SIG-M5 treated with dmso at 0.1 percent for 504 hours (cell line): ENCODE data around the gene SMIM22.

Experiments used
- DNase-seq: peaks from one replicate; lab custom pipeline; 2025; ENCODE audit not compliant: unreplicated experiment; lab: John Stamatoyannopoulos, UW

Gene SMIM22, protein sequence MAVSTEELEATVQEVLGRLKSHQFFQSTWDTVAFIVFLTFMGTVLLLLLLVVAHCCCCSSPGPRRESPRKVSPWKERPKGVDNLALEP

DNA sequence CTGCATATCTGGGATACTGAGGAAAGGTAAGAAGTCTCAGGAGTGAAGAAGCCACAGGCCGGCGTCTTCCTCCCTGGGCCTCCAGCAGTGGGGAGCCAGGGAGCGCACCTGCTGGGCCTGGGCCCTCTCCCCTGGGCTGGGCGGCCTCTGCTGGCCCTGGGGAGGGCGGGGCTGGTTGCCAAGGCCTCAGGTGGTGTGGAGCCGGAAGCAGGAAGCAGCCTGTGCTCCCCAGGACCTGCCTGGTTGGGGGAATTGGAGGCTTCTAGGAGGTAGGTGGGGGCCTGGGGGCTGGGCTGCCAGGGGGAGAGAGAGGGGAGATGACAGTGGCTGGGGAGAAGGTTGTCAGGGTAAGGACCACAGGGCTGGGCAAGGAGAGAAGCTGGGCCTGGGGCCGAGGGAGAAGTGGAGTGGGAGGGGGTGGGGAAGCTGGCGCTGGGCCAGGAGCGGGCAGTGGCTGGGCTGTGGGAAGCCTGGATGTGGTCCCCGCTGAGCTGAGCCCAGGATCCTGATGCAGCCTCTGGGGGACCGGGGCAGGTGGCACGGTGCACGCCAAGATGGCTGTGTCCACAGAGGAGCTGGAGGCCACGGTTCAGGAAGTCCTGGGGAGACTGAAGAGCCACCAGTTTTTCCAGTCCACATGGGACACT is at the start of gene SMIM22:
TSS of gene SMIM22 (plus strand) at position 189 of the 647 bp plus-strand sequence. CDS start at position 555, 366 bp downstream.
- DNase-seq, result no peak

DNA sequence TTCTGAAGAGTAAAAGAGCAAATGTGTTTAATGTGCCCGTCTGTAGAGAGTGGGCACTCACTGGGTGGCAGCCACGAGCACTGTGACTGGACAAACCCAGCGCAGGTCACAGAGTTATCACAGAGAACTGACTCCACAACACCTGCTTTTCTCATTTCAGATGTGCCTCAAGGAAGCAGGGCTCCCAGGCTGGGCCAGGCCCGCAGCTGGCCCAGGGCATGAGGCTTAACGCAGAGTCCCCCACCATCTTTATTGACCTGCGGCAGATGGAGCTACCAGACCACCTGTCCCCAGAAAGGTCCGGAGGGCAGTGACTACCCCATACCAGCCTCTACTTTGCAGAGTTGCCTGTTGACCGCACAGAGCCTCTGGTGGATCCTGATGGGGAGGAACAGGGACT is 49.0 kb upstream of the SMIM22 start:
- DNase-seq, result no peak

DNA sequence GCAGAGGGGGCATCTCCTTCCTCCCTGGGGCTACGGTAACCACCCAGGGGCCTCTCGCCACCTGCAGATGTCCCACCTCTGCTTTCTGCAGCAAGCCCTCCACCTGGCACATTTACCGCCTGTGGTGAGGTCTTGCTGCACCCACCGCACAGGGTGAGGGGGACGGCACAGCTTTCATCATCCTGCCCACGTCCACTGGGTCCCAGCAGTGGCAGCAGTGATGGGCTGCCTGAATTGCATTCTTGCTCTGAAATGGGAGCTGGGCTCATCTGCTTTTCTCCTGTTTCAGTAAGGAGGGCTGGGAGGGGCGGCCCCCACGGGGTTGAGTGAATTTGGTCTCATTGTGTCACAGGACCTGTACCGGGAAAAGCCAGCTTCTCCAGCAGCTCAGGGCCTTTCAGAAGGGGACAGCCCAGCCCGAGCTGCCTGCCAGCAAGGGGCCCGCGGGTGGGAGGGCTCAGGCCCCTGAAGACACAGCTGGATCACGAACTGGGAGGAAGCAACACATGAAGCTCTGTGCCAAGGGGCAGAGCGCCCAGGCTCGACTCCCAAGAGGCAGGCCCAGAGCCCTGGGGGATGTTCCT is 48.1 kb upstream of the SMIM22 start:
- no peak for DNase-seq

DNA sequence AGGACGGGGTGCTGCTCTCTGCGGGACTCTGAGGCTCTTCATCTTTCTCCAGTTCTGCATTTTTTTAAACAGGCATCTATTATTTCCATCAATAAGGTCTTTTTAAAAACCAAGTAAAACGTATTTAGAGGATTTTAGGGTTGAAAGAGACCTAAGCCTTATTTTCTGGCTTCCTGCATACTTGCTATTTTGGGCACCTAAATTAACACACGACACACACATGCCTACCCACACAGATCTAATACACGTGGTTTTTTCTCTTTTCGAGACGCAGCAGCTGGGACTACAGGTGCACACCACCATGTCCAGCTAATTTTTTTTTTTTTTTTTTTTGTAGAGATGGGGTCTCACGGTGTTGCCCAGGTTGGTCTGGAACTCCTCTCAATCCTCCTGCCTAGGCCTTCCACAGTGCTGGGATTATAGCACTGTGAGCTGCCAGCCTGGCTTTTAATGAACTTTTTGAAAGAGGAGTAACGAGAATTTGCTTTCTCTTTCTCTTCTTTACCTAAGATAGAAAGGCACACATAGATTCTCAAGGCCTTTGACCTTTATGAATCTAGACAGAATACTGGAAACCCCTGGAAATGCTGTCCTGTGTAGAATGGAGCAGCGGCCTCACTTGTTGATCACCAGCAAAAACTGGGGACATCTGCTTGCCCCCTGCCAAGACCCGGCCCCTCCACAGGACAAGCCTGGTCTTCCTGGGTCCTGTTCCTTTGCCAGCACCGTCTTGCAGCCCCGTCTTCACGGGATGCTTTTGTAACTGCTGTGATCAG is 47.1 kb upstream of the SMIM22 start:
- no peak for DNase-seq

DNA sequence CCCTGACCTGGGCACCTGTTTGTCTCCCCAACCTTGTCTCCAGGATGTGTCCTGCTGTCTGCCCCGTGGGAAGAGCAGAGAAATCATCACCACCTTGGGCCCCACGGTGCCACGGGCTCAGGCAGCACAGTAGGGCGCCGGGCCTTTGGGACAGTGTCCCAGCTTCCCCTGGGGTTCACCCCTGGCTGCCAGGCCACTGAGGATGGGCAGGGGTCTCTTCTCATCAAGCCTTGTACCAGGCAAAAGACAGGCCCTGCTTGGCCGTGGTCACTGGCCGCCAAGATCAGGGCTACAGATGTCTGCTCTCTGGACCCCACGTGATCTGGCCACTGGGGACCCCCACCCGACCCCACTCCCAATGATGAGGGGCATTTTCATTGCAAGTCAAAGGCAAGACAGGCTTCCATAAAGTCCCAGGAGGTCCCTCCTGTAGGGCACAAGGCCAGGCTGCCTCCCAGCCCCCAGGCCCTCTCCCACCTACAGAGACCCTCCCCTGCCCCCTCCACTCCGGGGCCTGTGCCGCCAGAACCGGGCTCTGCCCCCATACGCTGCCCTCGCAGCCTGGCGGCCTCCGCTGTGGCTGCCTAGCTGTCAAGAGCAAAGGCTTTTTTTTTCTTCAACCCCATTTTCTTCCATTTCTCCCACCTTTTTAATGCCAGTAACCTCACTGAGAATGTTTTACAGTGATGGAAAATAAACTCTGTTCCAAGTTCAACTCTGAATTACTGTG is 46.3 kb upstream of the SMIM22 start:
- DNase-seq, result no peak

DNA sequence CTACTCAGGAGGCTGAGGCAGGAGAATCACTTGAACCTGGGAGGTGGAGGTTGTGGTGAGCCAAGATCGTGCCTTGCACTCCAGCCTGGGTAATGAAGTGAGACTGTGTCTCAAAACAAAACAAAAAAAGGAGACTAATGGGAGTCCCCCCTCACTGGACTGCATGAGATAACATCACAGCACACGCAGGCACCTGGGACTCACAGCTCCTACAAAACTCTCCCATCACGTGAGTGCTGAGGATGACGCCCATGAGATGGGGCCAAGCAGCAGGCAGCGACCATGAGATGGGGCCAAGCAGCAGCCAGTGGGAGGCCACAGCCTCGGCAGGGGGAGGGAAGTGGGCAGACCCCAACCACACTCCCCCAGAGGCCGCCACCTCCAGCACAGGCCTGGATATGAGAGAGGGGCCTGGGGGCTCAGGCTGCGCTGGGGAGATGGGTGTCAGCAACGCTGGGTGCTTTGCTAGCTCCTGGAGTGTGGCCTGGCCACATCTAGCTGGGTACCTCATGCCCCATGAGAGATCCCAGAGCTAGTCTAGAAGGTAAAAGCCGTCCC is 45.4 kb upstream of the SMIM22 start:
- no peak for DNase-seq

DNA sequence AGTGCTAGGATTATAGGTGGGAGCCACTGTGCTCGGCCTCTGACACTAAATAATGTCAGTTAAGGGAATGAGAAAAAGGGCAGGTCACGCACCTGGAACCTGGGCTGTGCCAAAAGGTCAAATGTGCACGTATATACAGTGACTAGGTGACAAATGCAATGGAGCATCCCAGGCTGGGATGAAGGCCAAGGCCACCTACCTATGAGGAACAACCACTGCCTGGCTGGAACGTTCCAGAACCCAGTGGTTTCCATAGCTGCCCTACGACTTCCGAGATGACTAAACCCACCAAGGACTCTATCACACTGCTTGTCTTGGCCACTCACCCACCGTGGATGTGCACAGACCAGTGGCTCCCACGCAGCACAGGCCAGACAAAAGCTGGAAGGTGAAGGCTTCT is 44.3 kb upstream of the SMIM22 start:
- DNase-seq, result no peak

DNA sequence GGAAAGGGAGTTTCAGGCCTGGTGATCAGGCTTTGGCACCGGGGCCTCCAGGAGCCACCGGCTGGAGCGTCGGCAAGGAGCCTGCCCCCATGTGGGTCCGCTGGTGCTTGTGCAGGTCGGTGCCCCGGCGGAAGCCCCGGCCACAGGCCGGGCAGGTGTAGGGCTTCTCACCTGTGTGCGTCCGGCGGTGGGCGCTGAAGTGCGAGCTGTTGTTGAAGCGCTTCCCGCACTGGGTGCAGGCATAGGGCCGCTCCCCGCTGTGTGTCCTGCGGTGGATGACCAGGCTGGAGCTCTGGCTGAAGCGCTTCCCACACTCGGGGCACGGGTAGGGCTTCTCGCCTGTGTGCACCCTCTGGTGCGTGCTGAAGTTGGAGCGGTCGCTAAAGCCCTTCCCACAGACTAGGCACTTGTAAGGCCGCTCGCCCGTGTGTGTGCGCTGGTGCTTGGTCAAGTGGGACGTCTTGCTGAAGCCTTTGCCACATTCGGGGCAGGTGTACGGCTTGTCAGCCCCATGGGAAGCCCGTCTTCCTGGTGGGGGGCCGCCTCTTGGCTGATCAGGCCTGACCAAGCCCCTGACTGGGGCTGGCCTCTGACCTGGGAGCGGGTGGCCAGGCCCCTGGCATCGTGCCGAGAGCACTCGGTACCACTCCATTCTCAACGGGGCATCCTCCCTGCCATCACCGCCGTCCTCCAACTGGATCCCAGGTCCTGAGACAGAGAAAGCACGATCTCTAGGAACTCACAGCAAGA is 42.6 kb upstream of the SMIM22 start:
- no peak for DNase-seq

DNA sequence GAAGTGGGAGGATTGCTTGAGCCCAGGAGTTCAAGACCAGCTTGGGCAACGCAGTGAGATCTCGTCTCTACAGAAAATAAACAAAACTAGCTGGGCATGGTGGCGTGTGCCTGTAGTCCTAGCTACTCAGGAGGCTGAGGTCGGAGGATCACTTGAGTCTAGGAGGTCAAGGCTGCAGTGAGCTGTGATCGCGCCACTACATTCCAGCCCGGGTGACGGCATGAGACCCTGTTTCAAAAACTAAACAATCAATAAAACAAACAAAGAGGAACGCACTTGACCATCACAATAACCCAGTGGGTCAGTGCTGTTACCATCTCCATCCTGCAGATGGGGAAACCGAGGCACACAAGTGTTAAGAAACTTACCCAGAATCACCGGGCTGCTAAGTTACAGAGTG is 41.9 kb upstream of the SMIM22 start:
- DNase-seq, result no peak

DNA sequence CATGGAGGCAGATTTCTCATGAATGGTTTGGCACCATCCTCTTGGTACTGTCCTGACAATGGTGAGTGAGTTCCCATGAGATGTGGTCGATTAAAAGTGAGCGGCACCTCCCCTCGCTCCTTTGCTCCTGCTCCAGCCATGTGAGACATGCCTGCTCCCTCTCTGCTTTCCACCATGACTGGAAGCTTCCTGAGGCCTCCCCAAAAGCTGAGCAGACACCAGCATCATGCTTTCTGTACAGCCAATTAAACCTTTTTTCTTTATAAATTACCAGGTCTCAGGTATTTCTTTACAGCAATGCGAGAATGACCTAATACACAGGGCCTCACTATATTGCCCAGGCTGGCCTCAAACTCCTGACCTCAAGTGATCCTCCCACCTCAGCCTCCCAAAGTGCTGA is 40.3 kb upstream of the SMIM22 start:
- no peak for DNase-seq

DNA sequence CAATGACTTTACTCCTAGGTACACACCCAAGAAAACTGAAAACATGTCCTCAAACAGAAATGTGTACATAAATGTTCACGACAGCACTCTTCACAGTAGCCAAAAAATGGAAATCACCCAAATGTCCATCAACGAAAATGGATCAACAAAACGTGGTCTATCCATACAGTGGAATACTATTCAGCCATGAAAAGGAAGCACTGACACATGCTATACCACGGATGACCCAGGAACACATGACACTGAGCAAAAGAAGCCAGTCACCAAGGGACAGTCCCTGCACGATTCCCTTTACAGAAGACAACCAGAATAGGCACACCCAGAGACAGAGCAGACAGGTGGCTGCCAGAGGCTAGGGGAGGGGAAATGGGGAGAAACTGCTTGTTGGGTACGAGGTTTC is 39.5 kb upstream of the SMIM22 start:
- DNase-seq, result no peak

DNA sequence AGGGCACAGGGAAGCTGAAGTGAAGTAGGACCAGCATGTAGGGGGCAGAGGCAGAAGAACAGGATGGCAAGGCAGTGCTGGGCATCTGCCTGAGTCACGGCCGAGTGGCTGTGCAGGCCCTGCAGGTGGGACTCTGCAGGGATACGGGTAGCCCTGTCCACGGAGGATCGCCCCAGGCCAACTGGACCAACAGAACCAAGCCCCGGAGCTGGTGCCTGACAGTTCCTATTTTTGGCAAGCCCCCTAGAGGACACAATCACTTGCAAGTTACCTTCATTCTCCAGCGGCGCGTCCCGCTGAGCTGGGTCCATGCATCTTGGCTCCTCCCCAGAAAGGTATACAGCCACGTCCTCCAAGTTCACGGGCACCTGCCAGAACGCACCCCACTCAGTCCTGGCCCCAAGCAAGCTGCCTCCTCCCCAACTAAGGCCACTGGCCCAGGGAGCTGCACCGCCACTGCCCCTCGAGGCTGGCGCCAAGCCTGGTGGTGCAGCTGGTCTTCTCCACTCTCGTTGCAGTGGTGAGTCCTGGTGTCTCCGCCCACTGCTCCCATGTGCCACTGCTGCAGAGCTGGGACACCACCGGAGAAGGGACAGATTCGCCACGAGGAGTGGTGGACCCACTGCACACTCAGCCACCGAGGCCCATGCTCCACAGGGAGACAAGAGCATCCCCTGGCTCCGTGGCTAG is 34.8 kb upstream of the SMIM22 start:
- no peak for DNase-seq

DNA sequence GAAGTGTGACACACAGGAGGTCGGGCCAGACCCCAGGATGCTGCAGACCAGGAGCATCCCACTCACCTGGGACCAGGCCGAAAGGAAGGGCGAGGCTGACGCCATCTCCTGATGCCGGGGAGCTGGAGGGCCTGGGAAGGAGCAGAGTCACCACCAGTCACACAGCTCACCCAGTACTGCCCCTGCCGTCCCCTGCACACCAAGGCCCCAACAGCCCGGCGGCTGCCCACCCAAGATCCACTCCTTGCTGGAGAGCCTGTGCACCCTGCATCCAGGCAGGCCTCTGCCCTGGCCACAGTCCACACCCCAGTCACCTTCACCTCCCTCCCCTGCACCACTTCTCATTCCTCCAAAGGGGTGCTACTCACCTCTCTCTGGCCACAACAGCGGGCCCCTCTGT is 33.0 kb upstream of the SMIM22 start:
- no peak for DNase-seq

DNA sequence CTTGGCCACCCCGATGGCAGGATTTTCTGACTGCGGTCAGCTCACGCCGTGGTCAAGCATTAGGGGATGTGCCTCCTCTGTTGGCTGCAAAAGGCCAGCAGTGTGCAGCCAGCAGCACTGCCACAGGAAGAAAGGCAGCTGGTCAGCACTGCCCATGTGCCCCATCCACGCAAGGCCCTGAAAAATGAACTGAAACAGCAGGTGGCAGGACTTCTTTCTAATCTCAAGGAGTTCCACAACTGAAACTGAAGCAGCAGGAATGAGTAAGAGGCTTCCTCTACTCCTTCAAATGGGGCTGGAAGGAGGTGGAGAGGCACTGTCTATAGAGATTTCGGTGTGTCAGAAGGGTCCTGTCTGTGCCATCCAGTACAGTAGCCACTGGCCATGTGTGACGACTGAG is 31.4 kb upstream of the SMIM22 start:
- DNase-seq, result no peak

DNA sequence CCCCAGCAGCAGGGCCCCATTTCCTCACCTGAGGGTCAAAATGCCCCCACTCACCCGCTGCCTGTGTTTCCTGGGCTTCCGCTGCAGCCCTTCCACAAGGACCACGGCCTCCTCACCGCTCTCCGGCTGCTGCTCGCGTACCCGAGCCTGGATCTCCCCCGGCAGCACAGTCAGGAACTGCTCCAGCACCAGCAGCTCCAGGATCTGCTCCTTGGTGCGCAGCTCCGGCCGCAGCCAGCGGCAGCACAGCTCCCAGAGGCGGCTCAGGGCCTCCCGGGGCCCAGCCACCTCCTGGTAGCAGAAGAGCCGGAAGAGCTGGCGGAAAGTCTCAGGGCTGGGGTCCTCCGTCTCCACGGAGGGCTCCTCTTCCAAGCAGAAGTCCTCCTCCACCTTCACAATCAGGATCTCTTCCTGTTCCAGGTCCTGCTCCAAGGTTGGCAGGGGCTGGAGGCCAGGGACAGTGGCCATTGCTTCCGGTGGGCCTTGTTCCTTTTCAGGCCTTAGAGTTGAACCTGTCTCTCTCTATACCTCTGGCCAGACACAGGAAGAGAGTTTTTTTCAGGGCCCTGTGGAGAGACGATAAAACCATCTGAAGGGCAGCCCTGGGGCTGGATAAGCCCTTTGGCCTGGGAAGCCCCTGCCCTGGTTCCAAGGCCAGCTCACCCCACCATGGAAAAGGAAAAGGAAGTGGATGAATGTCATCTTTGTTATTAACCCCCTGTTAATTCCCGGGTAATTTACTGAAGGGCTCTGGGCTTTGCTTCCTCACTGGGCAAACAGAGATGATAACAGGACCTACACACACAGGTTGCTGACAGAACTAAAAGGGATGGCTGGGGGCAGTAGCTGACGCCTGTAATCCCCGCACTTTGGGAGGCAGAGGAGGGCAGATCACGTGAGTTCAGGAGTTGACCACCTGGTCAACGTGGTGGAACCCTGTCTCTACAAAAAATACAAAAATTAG is 29.4 kb upstream of the SMIM22 start:
- no peak for DNase-seq

DNA sequence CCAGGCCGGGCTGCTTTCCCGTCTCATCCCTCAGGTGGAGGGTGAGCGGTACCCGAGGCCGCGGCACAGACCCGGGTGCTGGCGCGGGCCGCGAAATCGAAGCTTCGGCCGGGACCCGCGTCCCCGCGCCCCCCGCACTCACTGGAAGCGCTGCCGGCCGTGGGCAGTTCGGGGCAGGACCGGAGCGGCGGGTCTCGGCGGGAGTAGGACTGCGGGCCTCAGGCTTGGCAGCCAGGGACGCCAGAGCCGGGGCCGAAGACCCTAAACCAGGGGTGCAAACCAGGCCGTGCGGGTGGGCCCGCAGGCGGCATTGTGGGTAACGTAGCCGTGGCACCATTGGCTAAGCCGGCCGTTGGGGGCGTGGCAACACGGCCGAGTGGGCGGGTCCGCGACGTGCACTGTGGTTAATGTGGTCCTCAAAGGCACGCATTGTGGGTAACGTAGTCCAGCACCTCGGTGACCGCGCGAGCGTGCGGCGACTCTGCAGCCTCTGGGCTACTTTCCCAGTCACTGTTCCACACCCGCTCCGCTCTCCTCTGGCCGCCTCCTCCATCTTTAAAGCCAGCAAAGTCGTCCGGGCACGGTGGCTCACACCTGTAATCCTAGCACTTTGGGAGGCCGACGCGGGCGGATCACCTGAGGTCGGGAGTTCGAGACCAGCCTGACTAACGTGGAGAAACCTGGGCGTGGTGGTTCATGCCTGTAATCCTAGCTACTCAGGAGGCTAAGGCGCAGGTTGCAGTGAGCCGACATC is 28.1 kb upstream of the SMIM22 start, which contains the start of gene ZNF500:
TSS of gene ZNF500 (minus strand) at position 288 of the 754 bp plus-strand sequence. CDS start 1,184 bp downstream, outside the sequence.
- peak; percentile 84 for DNase-seq

DNA sequence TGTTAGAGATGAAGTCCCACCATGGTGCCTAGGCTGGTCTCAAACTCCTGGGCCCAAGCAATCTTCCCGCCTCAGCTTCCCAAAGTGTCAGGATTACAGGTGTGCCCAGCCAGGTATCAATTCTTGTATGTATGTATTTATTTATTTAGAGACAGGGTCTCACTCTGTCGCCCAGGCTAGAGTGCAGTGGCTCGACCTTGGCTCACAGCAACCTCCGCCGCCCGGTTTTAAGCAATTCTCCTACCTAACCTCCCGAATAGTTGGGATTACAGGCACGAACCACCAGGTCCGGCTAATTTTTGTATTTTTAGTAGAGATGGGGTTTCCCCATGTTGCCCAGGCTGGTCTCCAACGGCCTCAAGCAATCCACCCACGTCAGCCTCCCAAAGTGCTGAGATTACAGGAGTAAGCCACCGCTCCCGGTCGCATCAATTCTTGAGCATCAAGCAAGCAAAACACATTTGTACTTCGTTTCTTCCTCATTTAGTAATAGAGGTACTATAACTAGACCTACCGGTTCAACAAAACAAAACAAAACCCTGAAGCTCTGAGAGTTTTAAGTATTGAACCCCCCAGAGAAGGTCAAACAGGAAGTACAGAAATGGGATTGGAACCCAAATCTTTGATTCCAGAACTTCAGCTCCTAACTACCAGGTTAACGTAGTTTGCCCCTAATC is 27.2 kb upstream of the SMIM22 start:
- peak; percentile 58 for DNase-seq
